Measurements from ENCODE around the gene GSKIP. TPM values are rescaled to one million over a fixed set of nuclear protein-coding genes. Genes with fewer than 3 reads are reported as not detected.

The GSKIP gene
- total and polyA plus RNA-seq, 7 donors, result 13.2 to 251 (median 30.7) TPM

- Histone ChIP-seq H3K27me3 (no peaks in the 10 kb centered on the region), H3K27ac (no peak overlapping the region), H3K4me1 (no peaks in the 10 kb centered on the region), H3K9me3 (no peaks in the 10 kb centered on the region), H3K36me3 (no peaks in the 10 kb centered on the region), H3K4me3 (no peak overlapping the region)
- WGBS, 2 donors, result 67 to 77% methylated on average over 1 of the region's 1 CpG
- intact Hi-C loops (cut with DNase I), result no loop called here
- no peak for TF ChIP-seq POLR2A (IDR thresholded peaks at IDR 0.05)
- TF ChIP-seq EP300 (IDR thresholded peaks at IDR 0.05), result no peak
- no peak for TF ChIP-seq CTCF (IDR thresholded peaks at IDR 0.05)
- no peak for TF ChIP-seq POLR2AphosphoS5 (IDR thresholded peaks at IDR 0.05)
- DNase-seq, result no peak
Measured at GRCh38 chr14:96416292-96416691, 53.0 kb downstream of the GSKIP start.

GRCh38 chr14:96417254-96417653, 53.9 kb downstream of the GSKIP start:
- H3K4me3 ChIP-seq, result no peak overlapping the region
- 89 to 91% methylated on average over 2 of the region's 2 CpGs for WGBS, 2 donors
- H3K27ac ChIP-seq, result no peak overlapping the region
- no peaks in the 10 kb centered on the region for H3K9me3 ChIP-seq
- no peaks in the 10 kb centered on the region for H3K27me3 ChIP-seq
- intact Hi-C loops (cut with DNase I), result no loop called here
- TF ChIP-seq POLR2AphosphoS5 (IDR thresholded peaks at IDR 0.05) (no peak), EP300 (IDR thresholded peaks at IDR 0.05) (no peak), CTCF (IDR thresholded peaks at IDR 0.05) (no peak), POLR2A (IDR thresholded peaks at IDR 0.05) (no peak)
- no peaks in the 10 kb centered on the region for H3K36me3 ChIP-seq
- H3K4me1 ChIP-seq, result no peaks in the 10 kb centered on the region
- DNase-seq, result no peak

- Histone ChIP-seq H3K4me1 (no peaks in the 10 kb centered on the region), H3K36me3 (no peaks in the 10 kb centered on the region), H3K9me3 (no peaks in the 10 kb centered on the region), H3K27ac (no peak overlapping the region), H3K4me3 (no peak overlapping the region), H3K27me3 (no peaks in the 10 kb centered on the region)
- TF ChIP-seq POLR2AphosphoS5 (IDR thresholded peaks at IDR 0.05) (no peak), POLR2A (IDR thresholded peaks at IDR 0.05) (no peak), CTCF (IDR thresholded peaks at IDR 0.05) (no peak), EP300 (IDR thresholded peaks at IDR 0.05) (no peak)
- DNase-seq, result no peak
- intact Hi-C loops (cut with DNase I), result no loop called here
- WGBS, 2 donors, result 76 to 91% methylated on average over 4 of the region's 4 CpGs
Measured at GRCh38 chr14:96418075-96418474, 54.7 kb downstream of the GSKIP start.

GRCh38 chr14:96421236-96421635, 57.9 kb downstream of the GSKIP start:
- Histone ChIP-seq H3K4me1 (peaks cover 0 to 9% (median 7%) of the 10 kb centered on the region in 4 donors), H3K27me3 (peaks cover 0 to 7% (median 0%) of the 10 kb centered on the region in 3 donors), H3K4me3 (no peak overlapping the region), H3K36me3 (no peaks in the 10 kb centered on the region), H3K9me3 (no peaks in the 10 kb centered on the region), H3K27ac (no peak overlapping the region)
- 92 to 96% methylated on average over 6 of the region's 6 CpGs for WGBS, 2 donors
- TF ChIP-seq EP300 (IDR thresholded peaks at IDR 0.05) (no peak), POLR2A (IDR thresholded peaks at IDR 0.05) (no peak), CTCF (IDR thresholded peaks at IDR 0.05) (no peak), POLR2AphosphoS5 (IDR thresholded peaks at IDR 0.05) (no peak)
- DNase-seq, result no peak
- intact Hi-C loops (cut with DNase I), result loop anchor here (5.0 kb wide), 1 partner anchor 124 kb away; no protein-coding TSS in a partner anchor

- no peak overlapping the region for H3K27ac ChIP-seq
- peaks cover 0 to 7% (median 0%) of the 10 kb centered on the region in 3 donors for H3K27me3 ChIP-seq
- DNase-seq, result no peak
- H3K4me3 ChIP-seq, result no peak overlapping the region
- no peaks in the 10 kb centered on the region for H3K36me3 ChIP-seq
- no peak for TF ChIP-seq POLR2A (IDR thresholded peaks at IDR 0.05)
- TF ChIP-seq POLR2AphosphoS5 (IDR thresholded peaks at IDR 0.05), result no peak
- no peak for TF ChIP-seq CTCF (IDR thresholded peaks at IDR 0.05)
- no peak for TF ChIP-seq EP300 (IDR thresholded peaks at IDR 0.05)
- H3K4me1 ChIP-seq, result peaks cover 0 to 9% (median 7%) of the 10 kb centered on the region in 4 donors
- intact Hi-C loops (cut with DNase I), result loop anchor here (5.0 kb wide), 1 partner anchor 126 kb away; no protein-coding TSS in a partner anchor
- H3K9me3 ChIP-seq, result no peaks in the 10 kb centered on the region
- 48 to 81% methylated on average over 5 of the region's 5 CpGs for WGBS, 2 donors
Measured at GRCh38 chr14:96422992-96423391, 59.7 kb downstream of the GSKIP start.

All from sigmoid colon (tissue), 7 donors.